RWPE2 (cell line): Measurements from ENCODE around the gene IRF2BP1.

ENCODE experiments used
- ATAC-seq: fragments of 200-7000 bp; cut with Tn5 transposase; 3 replicates; pipeline ENCODE4 v1.9.1; 2021; ENCODE audit warnings: low read depth
- DNase-seq: peaks from one replicate; pipeline ENCODE4 v3.0.0-alpha.2; 2020; ENCODE audit warnings: low spot score
- H3K27ac ChIP-seq: fragments of 450-650 bp; 2 replicates; pipeline ENCODE4 v1.5.1; 2017; ENCODE audit warnings: mild to moderate bottlenecking; ENCODE audit not compliant: poor library complexity, severe bottlenecking
- H3K27me3 ChIP-seq: fragments of 250-450 bp; sonication (Bioruptor Pico); 2 replicates; pipeline ENCODE4 v1.5.1; 2021; ENCODE audit warnings: mild to moderate bottlenecking, moderate library complexity; ENCODE audit not compliant: insufficient read depth, poor library complexity, severe bottlenecking
- H3K36me3 ChIP-seq: fragments of 250-450 bp; sonication (Bioruptor Pico); 2 replicates; pipeline ENCODE4 v1.5.1; 2020; ENCODE audit warnings: low read depth, mild to moderate bottlenecking, moderate library complexity
- H3K4me1 ChIP-seq: fragments of 250-450 bp; sonication (Bioruptor Pico); 2 replicates; pipeline ENCODE4 v1.5.1; 2021; ENCODE audit warnings: mild to moderate bottlenecking, moderate library complexity; ENCODE audit not compliant: insufficient read depth, poor library complexity, severe bottlenecking
- H3K4me3 ChIP-seq: fragments of 250-450 bp; sonication (Bioruptor Pico); 2 replicates; pipeline ENCODE4 v1.5.1; 2021; ENCODE audit warnings: mild to moderate bottlenecking, moderate library complexity; ENCODE audit not compliant: severe bottlenecking
- H3K9me3 ChIP-seq: fragments of 250-450 bp; sonication (Bioruptor Pico); 2 replicates; pipeline ENCODE4 v1.5.1; 2021; ENCODE audit warnings: mild to moderate bottlenecking, moderate library complexity; ENCODE audit not compliant: severe bottlenecking
- CTCF ChIP-seq: fragments of 450-650 bp; IDR thresholded peaks from one replicate; pipeline ENCODE4 v1.5.1; 2017; ENCODE audit warnings: mild to moderate bottlenecking, moderate library complexity; ENCODE audit not compliant: poor library complexity, severe bottlenecking

The IRF2BP1 gene

DNA sequence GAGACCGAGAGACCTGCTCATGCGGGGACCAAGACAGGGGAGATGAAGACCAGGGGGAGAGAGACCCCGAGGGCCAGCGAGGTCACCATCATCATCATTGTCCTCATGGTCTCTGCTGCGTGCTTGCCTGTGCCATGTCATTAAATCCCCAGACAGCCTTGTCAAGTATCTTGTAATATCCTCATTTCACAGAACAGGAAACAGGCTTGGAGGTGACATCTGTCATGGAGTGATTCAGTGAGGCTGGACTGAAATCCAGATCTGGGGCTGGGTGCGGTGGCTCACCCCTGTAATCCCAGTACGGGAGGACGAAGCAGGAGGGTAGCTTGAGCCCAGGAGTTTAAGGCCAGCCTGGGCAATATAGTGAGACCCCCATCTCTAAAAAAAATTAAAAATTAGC, 34.5 kb upstream of the IRF2BP1 start:
- H3K9me3 ChIP-seq = no peaks in the 10 kb centered on the region
- no peak overlapping the region for H3K4me3 ChIP-seq
- no peaks in the 10 kb centered on the region for H3K27me3 ChIP-seq
- no peak for TF ChIP-seq CTCF
- H3K27ac ChIP-seq = no peak overlapping the region
- ATAC-seq (no peak), DNase-seq (no peak)
- no peaks in the 10 kb centered on the region for H3K36me3 ChIP-seq
- H3K4me1 ChIP-seq = no peaks in the 10 kb centered on the region

GRCh38 chr19:45919678-45920077, 33.7 kb upstream of the IRF2BP1 start:
- H3K9me3 ChIP-seq = no peaks in the 10 kb centered on the region
- no peaks in the 10 kb centered on the region for H3K36me3 ChIP-seq
- no peaks in the 10 kb centered on the region for H3K27me3 ChIP-seq
- ATAC-seq = no peak
- no peak overlapping the region for H3K4me3 ChIP-seq
- DNase-seq = no peak
- no peaks in the 10 kb centered on the region for H3K4me1 ChIP-seq
- H3K27ac ChIP-seq = no peak overlapping the region
- TF ChIP-seq CTCF = no peak

GRCh38 chr19:45918721-45919120, 32.8 kb upstream of the IRF2BP1 start:
- Histone ChIP-seq H3K4me3 (no peak overlapping the region), H3K36me3 (no peaks in the 10 kb centered on the region), H3K27me3 (no peaks in the 10 kb centered on the region), H3K9me3 (no peaks in the 10 kb centered on the region), H3K27ac (no peak overlapping the region), H3K4me1 (no peaks in the 10 kb centered on the region)
- TF ChIP-seq CTCF = no peak
- no peak for ATAC-seq
- DNase-seq = no peak

- H3K36me3 ChIP-seq = no peaks in the 10 kb centered on the region
- no peaks in the 10 kb centered on the region for H3K4me1 ChIP-seq
- H3K4me3 ChIP-seq = no peak overlapping the region
- no peaks in the 10 kb centered on the region for H3K27me3 ChIP-seq
- no peaks in the 10 kb centered on the region for H3K9me3 ChIP-seq
- H3K27ac ChIP-seq = no peak overlapping the region
- no peak for ATAC-seq
- no peak for DNase-seq
- no peak for TF ChIP-seq CTCF
These were observed 31.6 kb upstream of the IRF2BP1 start for GRCh38 chr19:45917421-45918091.

DNA sequence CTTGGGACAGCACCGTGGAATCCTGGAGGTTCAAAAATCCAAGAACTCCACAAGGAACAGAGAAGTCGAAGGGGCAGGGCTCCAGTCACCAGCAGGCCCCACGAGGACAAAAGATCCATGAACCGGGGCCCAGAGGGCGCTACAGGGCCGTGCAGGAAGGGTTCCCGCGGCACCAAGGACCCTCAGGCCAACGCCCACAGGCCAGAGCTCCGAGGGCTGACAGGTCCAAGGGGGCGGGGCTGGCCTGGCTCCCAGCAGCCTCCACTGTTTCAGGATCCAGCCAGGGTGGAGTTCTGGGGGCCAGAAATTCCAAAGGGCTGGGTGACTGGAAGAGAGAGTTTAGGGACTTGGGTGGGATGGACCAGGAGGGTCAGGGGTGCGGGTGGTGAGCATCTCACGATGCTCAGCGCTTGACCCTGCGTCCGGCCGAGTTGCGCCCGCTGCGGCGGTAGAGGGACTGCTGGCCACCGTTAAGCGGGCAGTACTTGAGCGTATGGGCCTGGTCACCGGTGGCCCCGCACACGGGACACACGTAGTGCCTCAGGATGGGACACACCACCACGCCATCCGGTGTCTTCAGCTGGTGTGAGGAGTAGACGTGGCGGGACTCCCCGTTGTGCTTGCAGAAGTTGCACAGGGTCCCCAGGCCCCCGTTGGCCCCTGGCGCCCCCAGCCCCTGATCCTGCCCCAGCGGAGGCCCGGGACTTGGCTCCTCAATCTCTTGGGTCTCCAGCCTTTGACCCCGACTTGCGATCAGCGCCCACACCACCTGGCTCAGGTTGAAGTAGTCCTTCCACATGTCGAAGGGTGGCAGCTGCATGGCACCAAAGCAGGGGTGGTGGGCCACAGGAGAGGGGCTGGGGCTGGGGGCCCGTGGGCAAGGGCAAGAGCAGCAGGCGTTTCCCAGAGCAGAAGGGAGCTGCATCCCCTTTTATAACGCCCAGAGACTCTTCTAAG, 28.2 kb upstream of the IRF2BP1 start, which contains the start of gene NANOS2:
Gene NANOS2, minus strand, starts transcription at position 905 of the 957 bp plus-strand sequence. Its CDS starts 85 bp downstream, at position 820.
- H3K9me3 ChIP-seq = no peaks in the 10 kb centered on the region
- TF ChIP-seq CTCF = no peak
- no peaks in the 10 kb centered on the region for H3K27me3 ChIP-seq
- no peak within 1 kb of the TSS for H3K4me3 ChIP-seq
- DNase-seq = no peak
- H3K36me3 ChIP-seq = no peaks in the 10 kb centered on the region
- no peak within 1 kb of the TSS for H3K27ac ChIP-seq
- ATAC-seq = no peak
- no peaks in the 10 kb centered on the region for H3K4me1 ChIP-seq
